DND-41 (cell line): ENCODE data around the gene ICAM1.

Source experiments
- ATAC-seq: fragments of 200-7000 bp; cut with Tn5 transposase; 3 replicates; pipeline ENCODE4 v1.9.1; 2021; ENCODE audit warnings: low read depth; ENCODE audit not compliant: insufficient read depth
- DNase-seq: peaks from one replicate; pipeline ENCODE4 v3.0.0-alpha.2; 2020
- H2AFZ ChIP-seq: 2 replicates; pipeline ENCODE4 v1.6.0; 2012; ENCODE audit warnings: low read depth, low read length
- H3K27ac ChIP-seq: 2 replicates; pipeline ENCODE4 v1.5.1; 2012; ENCODE audit warnings: low read length, inconsistent platforms
- H3K27me3 ChIP-seq: fragments of 200-600 bp; sonication (generic); 2 replicates; pipeline ENCODE4 v1.6.0; 2012; ENCODE audit warnings: low read length, mild to moderate bottlenecking, inconsistent platforms; ENCODE audit not compliant: insufficient read depth, poor library complexity
- H3K36me3 ChIP-seq: 2 replicates; pipeline ENCODE4 v1.5.1; 2012; ENCODE audit warnings: low read length, inconsistent platforms; ENCODE audit not compliant: insufficient read depth
- H3K4me1 ChIP-seq: 2 replicates; pipeline ENCODE4 v1.5.1; 2012; ENCODE audit warnings: mild to moderate bottlenecking, low read length; ENCODE audit not compliant: insufficient read depth
- H3K4me2 ChIP-seq: 2 replicates; pipeline ENCODE4 v1.6.0; 2012; ENCODE audit warnings: mild to moderate bottlenecking, moderate library complexity, low read length, inconsistent platforms; ENCODE audit not compliant: insufficient read depth
- H3K4me3 ChIP-seq, 2 experiments: fragments of 200-600 bp in 1 of 2; shearing (Covaris generic) in 1 of 2; 2 replicates each; pipeline ENCODE4 v1.5.1; 2012 to 2016; ENCODE audit warnings: inconsistent platforms in 2 of 2, low read length in 2 of 2, mild to moderate bottlenecking in 2 of 2, low read depth in 1 of 2, moderate library complexity in 1 of 2
- H3K79me2 ChIP-seq: 2 replicates; pipeline ENCODE4 v1.6.0; 2012; ENCODE audit warnings: low read length, inconsistent platforms; ENCODE audit not compliant: insufficient read depth
- H3K9ac ChIP-seq: 2 replicates; pipeline ENCODE4 v1.6.0; 2012; ENCODE audit warnings: low read depth, mild to moderate bottlenecking, inconsistent platforms, low read length, moderate library complexity
- H3K9me3 ChIP-seq: 2 replicates; pipeline ENCODE4 v1.5.1; 2012; ENCODE audit warnings: low read length, moderate library complexity, mild to moderate bottlenecking, inconsistent platforms; ENCODE audit not compliant: insufficient read depth, severe bottlenecking
- H4K20me1 ChIP-seq: 2 replicates; pipeline ENCODE4 v1.6.0; 2012; ENCODE audit warnings: low read length; ENCODE audit not compliant: insufficient read depth
- CTCF ChIP-seq: IDR thresholded peaks from 2 replicates; pipeline ENCODE4 v1.5.1; 2012; ENCODE audit warnings: borderline replicate concordance, low read length, moderate library complexity, mild to moderate bottlenecking; ENCODE audit not compliant: poor library complexity, severe bottlenecking; ENCODE audit errors: extremely low read depth
- EZH2 ChIP-seq: IDR thresholded peaks from 3 replicates; pipeline ENCODE4 v1.6.1; 2012; ENCODE audit warnings: borderline replicate concordance, low read depth, mild to moderate bottlenecking, moderate library complexity, low read length, inconsistent platforms; ENCODE audit not compliant: severe bottlenecking

ICAM1 gene

GRCh38 chr19:10325732-10326131, 54.8 kb downstream of the ICAM1 start:
- DNase-seq = no peak
- Histone ChIP-seq H3K27ac (no peak overlapping the region), H3K4me1 (no peaks in the 10 kb centered on the region; the same call in 1 of the 2 replicates), H3K4me3 (no peak overlapping the region), H3K79me2 (peaks cover 42% of the 10 kb centered on the region), H3K36me3 (peaks cover 99% of the 10 kb centered on the region), H3K27me3 (no peaks in the 10 kb centered on the region), H4K20me1 (peaks cover 46% of the 10 kb centered on the region), H3K4me2 (no peak overlapping the region), H3K9me3 (no peaks in the 10 kb centered on the region), H2AFZ (no peak overlapping the region), H3K9ac (no peak overlapping the region)
- ATAC-seq = no peak
- TF ChIP-seq EZH2 = no peak
- no peak for TF ChIP-seq CTCF

GRCh38 chr19:10327793-10328192, 56.9 kb downstream of the ICAM1 start:
- no peak overlapping the region for H3K4me2 ChIP-seq
- peaks cover 94% of the 10 kb centered on the region for H3K36me3 ChIP-seq
- no peak for ATAC-seq
- H3K27ac ChIP-seq = no peak overlapping the region
- H3K4me1 ChIP-seq = peaks cover 15% of the 10 kb centered on the region
- DNase-seq = no peak
- peaks cover 58% of the 10 kb centered on the region for H4K20me1 ChIP-seq
- TF ChIP-seq CTCF (no peak), EZH2 (no peak)
- peaks cover 60% of the 10 kb centered on the region for H3K79me2 ChIP-seq
- H3K9me3 ChIP-seq = no peaks in the 10 kb centered on the region
- H3K9ac ChIP-seq = no peak overlapping the region
- no peaks in the 10 kb centered on the region for H3K27me3 ChIP-seq
- no peak overlapping the region for H3K4me3 ChIP-seq
- H2AFZ ChIP-seq = no peak overlapping the region

DNA sequence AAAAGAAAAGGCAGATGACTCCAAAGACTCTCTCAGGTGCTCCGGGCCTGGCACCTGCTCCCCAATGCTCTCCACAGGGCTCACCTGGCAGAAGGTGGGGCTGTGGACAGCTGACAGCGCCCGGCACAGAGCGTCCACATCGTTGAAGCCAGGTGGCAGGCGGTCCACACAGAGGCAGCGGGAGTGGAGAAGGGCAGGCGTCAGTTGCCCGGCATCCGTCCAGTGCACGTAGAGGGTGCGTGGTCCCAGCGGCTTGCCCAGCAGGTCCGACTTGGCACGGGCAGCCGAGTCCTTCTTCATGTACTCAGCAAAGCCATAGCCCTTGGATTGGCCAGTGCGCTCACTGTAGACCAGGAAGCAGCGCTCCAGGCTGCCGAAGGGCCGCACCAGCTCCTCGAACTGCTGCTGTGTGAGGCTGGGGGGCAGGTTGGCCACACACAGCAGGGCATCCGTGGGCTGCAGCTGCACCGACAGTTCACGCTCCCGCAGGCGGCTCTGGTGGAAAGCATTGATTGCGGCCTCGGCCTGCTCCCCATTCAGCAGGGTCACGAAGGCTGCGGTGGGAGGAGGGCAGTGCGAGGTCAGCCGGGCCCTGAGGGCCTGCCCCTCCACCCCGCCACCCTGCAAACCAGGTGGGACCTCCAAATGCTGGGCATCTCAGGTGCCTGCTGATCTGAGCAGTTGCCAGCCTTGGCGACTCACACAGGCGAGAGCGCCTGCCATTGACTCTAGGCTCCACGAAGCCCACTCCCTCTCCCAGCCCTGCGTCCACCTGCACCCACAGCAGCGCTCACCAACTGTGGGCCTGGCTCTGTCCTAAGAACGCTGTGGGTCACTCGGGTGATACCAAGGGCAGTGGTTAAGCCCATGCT, 57.9 kb downstream of the ICAM1 start:
- Histone ChIP-seq H3K79me2 (peaks cover 64% of the 10 kb centered on the region), H4K20me1 (peaks cover 55% of the 10 kb centered on the region), H3K36me3 (peaks cover 84% of the 10 kb centered on the region), H3K27ac (no peak overlapping the region), H3K9ac (no peak overlapping the region), H2AFZ (no peak overlapping the region), H3K4me3 (no peak overlapping the region), H3K4me1 (peaks cover 17% of the 10 kb centered on the region), H3K4me2 (no peak overlapping the region), H3K27me3 (no peaks in the 10 kb centered on the region), H3K9me3 (no peaks in the 10 kb centered on the region)
- ATAC-seq (no peak), DNase-seq (no peak)
- TF ChIP-seq EZH2 = no peak
- TF ChIP-seq CTCF = no peak
